HCT116 (cell line): ENCODE data around the gene UBE2H. TPM values are rescaled to one million over a fixed set of nuclear protein-coding genes. Genes with fewer than 3 reads are reported as not detected.
A peak's percentile ranks its signal among the peaks of the same experiment; 100 is the strongest.
"Not testable (repeated sequence)": the region's sequence is repeated elsewhere in the genome, so short reads cannot be mapped to it uniquely, and the experiment has no call there.

Experiments
- ATAC-seq: fragments of 200-7000 bp; cut with Tn5 transposase; 2 replicates; pipeline ENCODE4 v1.9.1; 2020; ENCODE audit warnings: mild to moderate bottlenecking, moderate library complexity
- BruUV-seq: library from RNA; stranded (reverse); fragments of 400-500 nt; replicated peaks from 2 replicates; lab custom pipeline; 2021; lab: Mats Ljungman, UMichigan
- CTCF ChIA-PET: fragments of 300-600 bp; sonication (Branson Sonifier 250); formaldehyde crosslinking; loops from one replicate; lab custom pipeline; 2021; ENCODE audit warnings: antibody characterized with exemption; lab: Charles Lee
- POLR2A ChIA-PET: fragments of 300-600, 350-600 bp; sonication (Branson Sonifier 250); formaldehyde crosslinking; loops from one replicate; lab custom pipeline; 2021; ENCODE audit warnings: antibody characterized with exemption; lab: Charles Lee
- RAD21 ChIA-PET, 2 experiments: fragments of 300-600 bp; sonication (Branson Sonifier 250); formaldehyde crosslinking; loops; one replicate each; lab custom pipeline; 2023; ENCODE audit warnings: low total read pairs in 2 of 2; ENCODE audit not compliant: uncharacterized antibody in 2 of 2, unreplicated experiment in 2 of 2, low non-redundant PET in 1 of 2; lab: Charles Lee
- DNase-seq: peaks from one replicate; pipeline ENCODE4 v3.0.0-alpha.2; 2010; ENCODE audit warnings: low read depth, low spot score
- H2AFZ ChIP-seq: fragments of 200-600 bp; shearing (Covaris generic), sonication (generic); 2 replicates; pipeline ENCODE4 v1.6.1; 2017; ENCODE audit warnings: low read depth, mixed run types, mixed read lengths, antibody characterized with exemption, low read length; ENCODE audit not compliant: poor library complexity, severe bottlenecking
- H3K27ac ChIP-seq: 2 replicates; pipeline ENCODE4 v1.5.1; 2012; ENCODE audit warnings: low read depth, low read length
- H3K27me3 ChIP-seq: fragments of 200-600 bp; sonication (generic); 2 replicates; pipeline ENCODE4 v1.6.1; 2016; ENCODE audit warnings: mixed run types, low read length, mixed read lengths; ENCODE audit not compliant: insufficient read depth
- H3K36me3 ChIP-seq, 2 experiments: fragments of 200-500 bp in 1 of 2; fragments of 200-600 bp in 1 of 2; sonication (Bioruptor generic) in 1 of 2; sonication (generic) in 1 of 2; 2 replicates each; pipeline versions ENCODE4 v1.5.1 to v1.6.1; 2014 to 2016; ENCODE audit warnings: low read length in 2 of 2, inconsistent platforms in 1 of 2, mixed read lengths in 1 of 2, mixed run types in 1 of 2; ENCODE audit not compliant: insufficient read depth in 2 of 2, control insufficient read depth in 1 of 2
- H3K4me1 ChIP-seq, 2 experiments: fragments of 200-600 bp in 1 of 2; sonication (generic) in 1 of 2; 2 replicates each; pipeline versions ENCODE4 v1.5.1 to v1.6.1; 2012 to 2017; ENCODE audit warnings: low read length in 2 of 2, inconsistent platforms in 1 of 2, mild to moderate bottlenecking in 1 of 2, mixed read lengths in 1 of 2, mixed run types in 1 of 2, moderate library complexity in 1 of 2; ENCODE audit not compliant: insufficient read depth in 2 of 2, control insufficient read depth in 1 of 2
- H3K4me2 ChIP-seq: fragments of 200-600 bp; sonication (generic); 2 replicates; pipeline ENCODE4 v1.6.1; 2017; ENCODE audit warnings: mixed run types, low read length, mixed read lengths
- H3K4me3 ChIP-seq, 2 experiments: fragments of 200-600 bp in 1 of 2; sonication (generic) in 1 of 2; replicated peaks in 1 of 2; 2 replicates each; pipeline ENCODE4 v1.5.1; 2011 to 2016; ENCODE audit warnings: low read length in 2 of 2, control low read depth in 1 of 2, low read depth in 1 of 2, mild to moderate bottlenecking in 1 of 2, mixed read lengths in 1 of 2, mixed run types in 1 of 2
- H3K79me2 ChIP-seq: fragments of 200-600 bp; sonication (generic); 2 replicates; pipeline ENCODE4 v1.6.1; 2017; ENCODE audit warnings: mild to moderate bottlenecking, mixed run types, low read length, moderate library complexity, mixed read lengths; ENCODE audit not compliant: insufficient read depth
- H3K9ac ChIP-seq: fragments of 200-600 bp; sonication (generic); 2 replicates; pipeline ENCODE4 v1.6.1; 2016; ENCODE audit warnings: low read length, mixed read lengths
- H3K9me2 ChIP-seq: fragments of 200-600 bp; sonication (generic), shearing (Covaris generic); 2 replicates; pipeline ENCODE4 v1.6.1; 2017; ENCODE audit warnings: mixed run types, mild to moderate bottlenecking, moderate library complexity; ENCODE audit not compliant: insufficient read depth
- H3K9me3 ChIP-seq, 2 experiments: fragments of 200-500 bp in 1 of 2; fragments of 200-600 bp in 1 of 2; sonication (Bioruptor generic) in 1 of 2; sonication (generic) in 1 of 2; 2 replicates each; pipeline ENCODE4 v1.6.1; 2014 to 2017; ENCODE audit warnings: low read length in 2 of 2, mixed read lengths in 2 of 2, inconsistent platforms in 1 of 2, low read depth in 1 of 2, mild to moderate bottlenecking in 1 of 2, mixed run types in 1 of 2, moderate library complexity in 1 of 2; ENCODE audit not compliant: control insufficient read depth in 1 of 2, insufficient read depth in 1 of 2
- H4K20me1 ChIP-seq: fragments of 200-600 bp; sonication (generic), shearing (Covaris generic); 2 replicates; pipeline ENCODE4 v1.6.1; 2017; ENCODE audit warnings: mixed run types, mild to moderate bottlenecking, moderate library complexity; ENCODE audit not compliant: insufficient read depth
- ELF1 ChIP-seq: IDR thresholded peaks from 2 replicates; pipeline ENCODE4 v1.6.1; 2012; ENCODE audit warnings: low read depth, borderline replicate concordance
- EZH2 ChIP-seq: fragments of 200-600 bp; sonication (generic); IDR thresholded peaks from 2 replicates; pipeline ENCODE4 v1.6.1; 2017; ENCODE audit warnings: antibody characterized with exemption, mixed run types
- JUND ChIP-seq: IDR thresholded peaks from 2 replicates; pipeline ENCODE4 v1.6.1; 2012
- MAX ChIP-seq: IDR thresholded peaks from 2 replicates; pipeline ENCODE4 v1.6.1; 2012
- POLR2A ChIP-seq: IDR thresholded peaks from 2 replicates; pipeline ENCODE4 v1.7.0; 2011; ENCODE audit warnings: borderline replicate concordance; ENCODE audit not compliant: insufficient read depth, insufficient read length; ENCODE audit errors: extremely low read depth
- POLR2AphosphoS5 ChIP-seq: IDR thresholded peaks from 2 replicates; pipeline ENCODE4 v1.6.1; 2011; ENCODE audit warnings: mild to moderate bottlenecking, low read depth, low read length, moderate library complexity
- RAD21 ChIP-seq: IDR thresholded peaks from 2 replicates; pipeline ENCODE4 v1.6.1; 2012; ENCODE audit warnings: low read depth, mild to moderate bottlenecking
- SP1 ChIP-seq: IDR thresholded peaks from 2 replicates; pipeline ENCODE4 v1.6.1; 2012; ENCODE audit warnings: low read depth
- TCF7L2 ChIP-seq: IDR thresholded peaks from 2 replicates; pipeline ENCODE4 v1.7.0; 2011; ENCODE audit warnings: borderline replicate concordance, inconsistent platforms; ENCODE audit not compliant: insufficient read depth, insufficient read length; ENCODE audit errors: extremely low read depth
- ZNF274 ChIP-seq: fragments of 200-500 bp; sonication (Bioruptor generic); IDR thresholded peaks from 2 replicates; pipeline ENCODE4 v1.6.1; 2014; ENCODE audit warnings: mild to moderate bottlenecking, low read depth, low read length, inconsistent platforms
- intact Hi-C: fragments of 100-400 bp; cut with micrococcal nuclease; formaldehyde crosslinking; loops from 2 replicates; pipeline ENCODE4 v1.10.0; 2022
- total RNA-seq: library from RNA; stranded (reverse); gene quantifications from one replicate; pipeline ENCODE4 v1.2.1, GENCODE V29; 2021; ENCODE audit not compliant: unreplicated experiment
- TF ChIP-seq, protein P1 (sequence below): IDR thresholded peaks from 2 replicates; pipeline ENCODE4 v1.6.1; 2012

Gene UBE2H
- total RNA-seq, 1 experiment from 2014 or later = 117 TPM

DNA sequence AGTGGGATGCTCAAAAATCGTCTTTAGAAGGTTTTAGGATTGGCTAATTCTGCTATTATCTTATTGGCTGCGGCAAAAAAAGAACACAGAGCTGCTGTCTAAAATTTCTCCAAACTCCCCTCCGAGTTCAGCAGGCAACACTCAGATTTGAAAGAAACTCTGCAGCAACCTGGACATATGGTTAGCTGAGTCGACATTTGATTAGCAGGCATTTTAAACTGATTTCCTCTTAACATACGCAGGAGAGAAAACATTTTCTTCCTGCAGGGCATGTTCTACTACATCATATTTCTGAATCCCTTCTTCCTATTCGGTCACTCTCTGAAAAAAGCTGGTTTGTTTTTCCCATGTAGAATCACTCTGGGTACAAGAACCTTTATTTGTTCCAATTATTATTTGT lies 119.4 kb downstream of the UBE2H start:
- Histone ChIP-seq H3K4me1 (peaks cover 46 to 51% of the 10 kb centered on the region in 2 experiments), H3K27ac (peak overlapping the region; percentile 95; the same call in 1 of the 2 replicates)
- H4K20me1 ChIP-seq, H3K4me2 ChIP-seq, H3K9me2 ChIP-seq, H3K36me3 ChIP-seq, H3K4me3 ChIP-seq, intact Hi-C loops, POLR2A ChIA-PET, H3K9ac ChIP-seq, BruUV-seq, H3K27me3 ChIP-seq, H3K9me3 ChIP-seq, DNase-seq, H3K79me2 ChIP-seq, ATAC-seq, RAD21 ChIA-PET, CTCF ChIA-PET, H2AFZ ChIP-seq: not testable (repeated sequence)

DNA sequence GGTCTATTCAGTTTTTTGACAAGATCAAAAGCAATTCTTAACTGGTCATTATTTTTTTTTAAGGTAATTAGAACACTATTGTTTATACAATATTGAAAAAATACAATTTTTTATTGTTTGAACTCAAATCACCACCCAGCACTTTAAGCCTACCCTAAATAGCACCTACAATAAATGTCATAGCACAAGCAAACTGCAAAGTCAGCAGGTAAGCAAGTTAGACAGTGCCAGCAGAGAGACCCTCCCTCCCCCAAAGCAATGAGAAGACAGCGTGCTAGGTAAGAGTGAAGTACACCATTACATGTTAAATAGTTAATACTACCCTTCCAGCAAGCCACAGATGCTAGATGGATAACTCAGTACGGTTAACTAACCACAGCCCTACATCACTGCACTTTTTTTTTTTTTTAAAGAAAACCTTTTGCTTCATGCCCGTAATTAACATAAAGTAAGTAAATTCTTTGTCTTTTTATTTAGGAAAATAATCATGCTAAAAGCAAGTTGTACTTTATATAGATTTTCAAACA lies 120.0 kb downstream of the UBE2H start:
- H3K79me2 ChIP-seq = no peaks in the 10 kb centered on the region; the same call in 1 of the 2 replicates
- intact Hi-C loops = no loop called here
- 0 out of 4 replicates have a peak, but pooled peaks cover 4 to 8% of the 10 kb centered on the region in 2 experiments for H3K36me3 ChIP-seq
- RAD21 ChIA-PET = no interaction called here
- CTCF ChIA-PET = no interaction called here
- peak overlapping the region; percentile 95 for H3K27ac ChIP-seq
- H3K4me3 ChIP-seq = no peak overlapping the region
- no peaks in the 10 kb centered on the region for H3K9me2 ChIP-seq
- H3K9me3 ChIP-seq = no peaks in the 10 kb centered on the region
- no peak overlapping the region for H3K9ac ChIP-seq
- H2AFZ ChIP-seq = no peak overlapping the region
- H3K4me1 ChIP-seq = peaks cover 47 to 54% of the 10 kb centered on the region in 2 experiments
- no peaks in the 10 kb centered on the region for H4K20me1 ChIP-seq
- ATAC-seq (no peak), DNase-seq (no peak)
- POLR2A ChIA-PET = no interaction called here
- no TSS peak for BruUV-seq
- peak overlapping the region; percentile 89; the same call in 1 of the 2 replicates for H3K4me2 ChIP-seq
- no peaks in the 10 kb centered on the region for H3K27me3 ChIP-seq
- TF ChIP-seq RAD21 (no peak), ELF1 (no peak), EZH2 (no peak), JUND (no peak), MAX (no peak), TCF7L2 (no peak), POLR2A (no peak), POLR2AphosphoS5 (no peak), ZNF274 (no peak), SP1 (no peak)
- TF ChIP-seq, protein P1, sequence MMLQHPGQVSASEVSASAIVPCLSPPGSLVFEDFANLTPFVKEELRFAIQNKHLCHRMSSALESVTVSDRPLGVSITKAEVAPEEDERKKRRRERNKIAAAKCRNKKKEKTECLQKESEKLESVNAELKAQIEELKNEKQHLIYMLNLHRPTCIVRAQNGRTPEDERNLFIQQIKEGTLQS = no peak
